GM12878 (cell line): ENCODE measurements around the gene ZNF710. TPM values are rescaled to one million over a fixed set of nuclear protein-coding genes. Genes with fewer than 3 reads are reported as not detected.

Experiments used
- ATF2 ChIP-seq: IDR thresholded peaks from 2 replicates; pipeline ENCODE4 v1.6.1; 2012; ENCODE audit warnings: low read length, inconsistent platforms
- BMI1 ChIP-seq: fragments of 450-650 bp; IDR thresholded peaks from 2 replicates; pipeline ENCODE4 v1.6.1; 2016; ENCODE audit warnings: mild to moderate bottlenecking, moderate library complexity, borderline replicate concordance
- CREM ChIP-seq: IDR thresholded peaks from 2 replicates; pipeline ENCODE4 v1.6.1; 2014; ENCODE audit warnings: antibody characterized with exemption, low read depth
- EED ChIP-seq: sonication (generic); IDR thresholded peaks from 2 replicates; pipeline ENCODE4 v1.6.1; 2016; ENCODE audit warnings: antibody characterized with exemption, low read depth
- ELK1 ChIP-seq: IDR thresholded peaks from 2 replicates; pipeline ENCODE4 v1.6.1; 2012; ENCODE audit warnings: low read depth, low read length, improper control_type of control experiment
- FOS ChIP-seq: IDR thresholded peaks from 3 replicates; pipeline ENCODE4 v1.6.1; 2011; ENCODE audit warnings: borderline replicate concordance; ENCODE audit not compliant: insufficient read length; ENCODE audit errors: extremely low read depth
- GABPA ChIP-seq: IDR thresholded peaks from 2 replicates; pipeline ENCODE4 v1.6.1; 2014; ENCODE audit warnings: antibody characterized with exemption, low read depth, mild to moderate bottlenecking, inconsistent platforms
- HDGF ChIP-seq: fragments of 450-650 bp; IDR thresholded peaks from 2 replicates; pipeline ENCODE4 v1.6.1; 2016; ENCODE audit warnings: antibody characterized with exemption
- IRF4 ChIP-seq: IDR thresholded peaks from 2 replicates; pipeline ENCODE4 v1.6.1; 2011; ENCODE audit warnings: low read depth, low read length
- KAT2A ChIP-seq: conservative IDR thresholded peaks from 2 replicates; pipeline ENCODE4 v1.6.1; 2011; ENCODE audit warnings: low read depth, low read length; ENCODE audit not compliant: control insufficient read depth
- KDM1A ChIP-seq: fragments of 200-600 bp; sonication (generic); IDR thresholded peaks from 2 replicates; pipeline ENCODE4 v1.6.1; 2016; ENCODE audit warnings: borderline replicate concordance
- MTA2 ChIP-seq: fragments of 450-650 bp; IDR thresholded peaks from 2 replicates; pipeline ENCODE4 v1.6.1; 2016; ENCODE audit warnings: low read depth, mild to moderate bottlenecking, moderate library complexity
- MXI1 ChIP-seq: fragments of 150-350 bp; IDR thresholded peaks from 2 replicates; pipeline ENCODE4 v1.6.1; 2011; ENCODE audit warnings: low read depth, mild to moderate bottlenecking, inconsistent platforms, low read length, improper control_type of control experiment
- PBX3 ChIP-seq: IDR thresholded peaks from 2 replicates; pipeline ENCODE4 v1.6.1; 2011; ENCODE audit warnings: mild to moderate bottlenecking, low read depth, low read length, moderate library complexity; ENCODE audit not compliant: insufficient replicate concordance
- POLR2AphosphoS5 ChIP-seq: IDR thresholded peaks from 2 replicates; pipeline ENCODE4 v1.6.1; 2011; ENCODE audit warnings: mild to moderate bottlenecking, low read length, inconsistent platforms
- RAD21 ChIP-seq: IDR thresholded peaks from 2 replicates; pipeline ENCODE4 v1.6.1; 2011; ENCODE audit warnings: mild to moderate bottlenecking, low read depth, low read length, moderate library complexity; ENCODE audit not compliant: insufficient read depth
- RBBP5 ChIP-seq: fragments of 200-600 bp; sonication (generic); conservative IDR thresholded peaks from 2 replicates; pipeline ENCODE4 v1.6.1; 2016
- SMAD1 ChIP-seq: fragments of 450-650 bp; IDR thresholded peaks from 2 replicates; pipeline ENCODE4 v1.6.1; 2018; ENCODE audit warnings: mild to moderate bottlenecking, low read depth; ENCODE audit not compliant: partially characterized antibody
- SPI1 ChIP-seq: IDR thresholded peaks from 2 replicates; pipeline ENCODE4 v1.6.1; 2011; ENCODE audit warnings: low read depth, mild to moderate bottlenecking, low read length, moderate library complexity, borderline replicate concordance; ENCODE audit not compliant: insufficient read depth
- YY1 ChIP-seq: IDR thresholded peaks from 2 replicates; pipeline ENCODE4 v1.6.1; 2011; ENCODE audit warnings: low read depth, mild to moderate bottlenecking, low read length
- ZNF217 ChIP-seq: fragments of 450-650 bp; IDR thresholded peaks from 2 replicates; pipeline ENCODE4 v1.6.1; 2017; ENCODE audit warnings: antibody characterized with exemption, mild to moderate bottlenecking
- ZNF384 ChIP-seq: IDR thresholded peaks from 2 replicates; pipeline ENCODE4 v1.6.1; 2012; ENCODE audit warnings: low read depth, mild to moderate bottlenecking, low read length, improper control_type of control experiment, borderline replicate concordance
- polyA plus RNA-seq, 11 experiments: library from polyadenylated mRNA; depleted of rRNA in 4 of 11; unstranded in 6 of 11; stranded (reverse) in 5 of 11; fragments of >200 nt; fragmentation: Nextera tagmentation in 4 of 11; fragmentation: Illumina TruSeq in 1 of 11; extraction: Ambion mirVana in 4 of 11; extraction: Trizol in 1 of 11; gene quantifications; 1 replicate in 1 of 11; 2 replicates in 10 of 11; pipeline versions ENCODE4 v1.2.1 to v1.2.3, GENCODE V29; 2011 to 2016; ENCODE audit warnings: inconsistent platforms in 2 of 11, missing spikeins in 2 of 11, low read depth in 1 of 11
- total RNA-seq, 4 experiments: library from RNA; depleted of rRNA in 3 of 4; stranded (reverse); fragments of >200 nt in 3 of 4; fragmentation: Illumina TruSeq in 1 of 4; extraction: Trizol in 1 of 4; gene quantifications; 2 replicates each; pipeline versions ENCODE4 v1.2.1 to v1.2.3, GENCODE V29; 2013 to 2021
- TF ChIP-seq, protein P1 (sequence below): fragments of 450-650 bp; conservative IDR thresholded peaks from 2 replicates; pipeline ENCODE4 v1.6.1; 2017; ENCODE audit warnings: mild to moderate bottlenecking, moderate library complexity
- TF ChIP-seq, protein P2 (sequence below): IDR thresholded peaks from 2 replicates; pipeline ENCODE4 v1.6.1; 2012; ENCODE audit warnings: low read depth, low read length, improper control_type of control experiment

Gene ZNF710
- total and polyA plus RNA-seq, 10 of the 15 experiments (the other 5 are each of a cell fraction or from before 2014, with no cell fraction given): 1.4 to 43.5 (median 9.8) TPM

GRCh38 chr15:90101130-90101968 lies 100.2 kb downstream of the ZNF710 start (continued):
- TF ChIP-seq, protein P1, sequence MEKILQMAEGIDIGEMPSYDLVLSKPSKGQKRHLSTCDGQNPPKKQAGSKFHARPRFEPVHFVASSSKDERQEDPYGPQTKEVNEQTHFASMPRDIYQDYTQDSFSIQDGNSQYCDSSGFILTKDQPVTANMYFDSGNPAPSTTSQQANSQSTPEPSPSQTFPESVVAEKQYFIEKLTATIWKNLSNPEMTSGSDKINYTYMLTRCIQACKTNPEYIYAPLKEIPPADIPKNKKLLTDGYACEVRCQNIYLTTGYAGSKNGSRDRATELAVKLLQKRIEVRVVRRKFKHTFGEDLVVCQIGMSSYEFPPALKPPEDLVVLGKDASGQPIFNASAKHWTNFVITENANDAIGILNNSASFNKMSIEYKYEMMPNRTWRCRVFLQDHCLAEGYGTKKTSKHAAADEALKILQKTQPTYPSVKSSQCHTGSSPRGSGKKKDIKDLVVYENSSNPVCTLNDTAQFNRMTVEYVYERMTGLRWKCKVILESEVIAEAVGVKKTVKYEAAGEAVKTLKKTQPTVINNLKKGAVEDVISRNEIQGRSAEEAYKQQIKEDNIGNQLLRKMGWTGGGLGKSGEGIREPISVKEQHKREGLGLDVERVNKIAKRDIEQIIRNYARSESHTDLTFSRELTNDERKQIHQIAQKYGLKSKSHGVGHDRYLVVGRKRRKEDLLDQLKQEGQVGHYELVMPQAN: no peak; the same call in 1 of the 2 replicates
- TF ChIP-seq ELK1: no peak
- TF ChIP-seq HDGF: peak; percentile 31; the same call in 1 of the 2 replicates
- TF ChIP-seq YY1: 0 out of 2 replicates have a peak, but pooled peaks have one; percentile 13
- no peak for TF ChIP-seq KAT2A
- peak; percentile 17; the same call in 1 of the 2 replicates for TF ChIP-seq MTA2
- no peak for TF ChIP-seq KDM1A
- TF ChIP-seq RBBP5: no peak
- no peak for TF ChIP-seq SMAD1
- TF ChIP-seq, protein P2, sequence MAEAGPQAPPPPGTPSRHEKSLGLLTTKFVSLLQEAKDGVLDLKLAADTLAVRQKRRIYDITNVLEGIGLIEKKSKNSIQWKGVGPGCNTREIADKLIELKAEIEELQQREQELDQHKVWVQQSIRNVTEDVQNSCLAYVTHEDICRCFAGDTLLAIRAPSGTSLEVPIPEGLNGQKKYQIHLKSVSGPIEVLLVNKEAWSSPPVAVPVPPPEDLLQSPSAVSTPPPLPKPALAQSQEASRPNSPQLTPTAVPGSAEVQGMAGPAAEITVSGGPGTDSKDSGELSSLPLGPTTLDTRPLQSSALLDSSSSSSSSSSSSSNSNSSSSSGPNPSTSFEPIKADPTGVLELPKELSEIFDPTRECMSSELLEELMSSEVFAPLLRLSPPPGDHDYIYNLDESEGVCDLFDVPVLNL: no peak
- 0 out of 2 replicates have a peak, but pooled peaks have one; percentile 18 for TF ChIP-seq ZNF217
- no peak for TF ChIP-seq PBX3
- no peak; the same call in none of the 2 replicates for TF ChIP-seq POLR2AphosphoS5
- 0 out of 2 replicates have a peak, but pooled peaks have one; percentile 32 for TF ChIP-seq CREM
- TF ChIP-seq ATF2: no peak
- no peak for TF ChIP-seq ZNF384
- TF ChIP-seq SPI1: peak; percentile 82
- no peak for TF ChIP-seq IRF4
- no peak for TF ChIP-seq EED
- TF ChIP-seq GABPA: no peak
- no peak for TF ChIP-seq RAD21
- TF ChIP-seq BMI1: peak; percentile 90
- no peak for TF ChIP-seq FOS
- TF ChIP-seq MXI1: peak; percentile 16; the same call in 1 of the 2 replicates
